GM20000 (cell line): Measurements from ENCODE around the gene RAB40AL.
"Not testable (repeated sequence)": the region's sequence is repeated elsewhere in the genome, so short reads cannot be mapped to it uniquely, and the experiment has no call there.

Experiments used
- DNase-seq: peaks from one replicate; pipeline ENCODE4 v3.0.0; 2012; ENCODE audit warnings: low spot score
- TF ChIP-seq, protein P1 (sequence below): IDR thresholded peaks from 2 replicates; pipeline ENCODE4 v1.5.1; 2012; ENCODE audit warnings: mild to moderate bottlenecking, control low read depth; ENCODE audit errors: extremely low read depth, missing control alignments

The RAB40AL gene

DNA sequence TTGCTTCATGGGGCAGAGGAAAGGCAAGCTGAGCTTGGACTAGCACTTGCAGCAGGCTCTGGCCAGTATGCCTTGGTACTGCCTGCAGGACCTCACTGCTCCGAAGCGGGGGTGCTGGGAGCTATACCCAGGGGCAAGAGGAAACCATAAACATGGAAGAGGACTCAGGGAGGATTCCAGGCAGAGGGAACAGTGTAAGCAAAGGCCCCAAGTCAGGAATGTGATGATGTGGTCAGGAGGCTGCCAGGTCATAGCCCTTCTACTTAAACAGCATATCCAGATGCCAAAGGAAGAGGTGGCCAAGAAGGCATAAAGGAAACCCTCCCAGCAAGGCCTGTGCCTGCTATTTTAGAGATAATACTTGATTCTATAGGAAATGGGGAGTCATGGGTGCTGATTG is 31.1 kb downstream of the RAB40AL start:
- TF ChIP-seq, protein P1, sequence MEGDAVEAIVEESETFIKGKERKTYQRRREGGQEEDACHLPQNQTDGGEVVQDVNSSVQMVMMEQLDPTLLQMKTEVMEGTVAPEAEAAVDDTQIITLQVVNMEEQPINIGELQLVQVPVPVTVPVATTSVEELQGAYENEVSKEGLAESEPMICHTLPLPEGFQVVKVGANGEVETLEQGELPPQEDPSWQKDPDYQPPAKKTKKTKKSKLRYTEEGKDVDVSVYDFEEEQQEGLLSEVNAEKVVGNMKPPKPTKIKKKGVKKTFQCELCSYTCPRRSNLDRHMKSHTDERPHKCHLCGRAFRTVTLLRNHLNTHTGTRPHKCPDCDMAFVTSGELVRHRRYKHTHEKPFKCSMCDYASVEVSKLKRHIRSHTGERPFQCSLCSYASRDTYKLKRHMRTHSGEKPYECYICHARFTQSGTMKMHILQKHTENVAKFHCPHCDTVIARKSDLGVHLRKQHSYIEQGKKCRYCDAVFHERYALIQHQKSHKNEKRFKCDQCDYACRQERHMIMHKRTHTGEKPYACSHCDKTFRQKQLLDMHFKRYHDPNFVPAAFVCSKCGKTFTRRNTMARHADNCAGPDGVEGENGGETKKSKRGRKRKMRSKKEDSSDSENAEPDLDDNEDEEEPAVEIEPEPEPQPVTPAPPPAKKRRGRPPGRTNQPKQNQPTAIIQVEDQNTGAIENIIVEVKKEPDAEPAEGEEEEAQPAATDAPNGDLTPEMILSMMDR, result no peak
- DNase-seq, result no peak

DNA sequence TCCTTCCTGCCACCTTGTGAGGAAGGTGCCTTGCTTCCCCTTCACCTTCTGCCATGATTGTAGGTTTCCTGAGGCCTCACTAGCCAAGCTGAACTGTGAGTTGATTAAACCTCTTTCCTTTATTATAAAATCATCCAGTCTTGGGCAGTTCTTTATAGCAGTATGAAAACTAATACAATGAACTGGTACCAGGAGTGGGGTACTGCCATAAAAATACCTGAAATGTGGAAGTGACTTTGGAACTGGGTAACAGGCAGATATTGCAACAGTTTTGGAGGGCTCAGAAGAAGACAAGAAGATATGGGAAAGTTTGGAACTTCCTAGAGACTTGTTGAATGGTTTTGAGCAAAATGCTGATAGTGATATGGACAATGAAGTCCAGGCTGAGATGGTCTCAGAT is 34.5 kb downstream of the RAB40AL start:
- DNase-seq, result not testable (repeated sequence)

DNA sequence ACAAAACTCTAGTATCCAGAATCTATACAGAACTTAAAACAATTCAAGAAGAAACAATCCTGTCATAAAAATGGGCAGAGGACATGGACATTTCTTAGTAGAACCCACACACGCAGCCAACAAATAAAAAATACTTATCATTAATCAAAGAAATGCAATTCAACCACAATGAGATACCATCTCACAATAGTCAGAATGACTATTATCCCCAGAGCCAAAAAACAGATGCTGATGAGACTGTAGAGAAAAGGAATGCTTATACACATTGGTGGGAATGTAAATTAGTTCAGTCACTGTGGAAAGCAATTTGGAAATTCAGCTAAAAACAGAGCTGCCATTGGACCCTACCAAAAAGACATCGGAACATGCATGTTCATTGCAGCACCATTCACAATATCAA is 37.9 kb downstream of the RAB40AL start:
- DNase-seq, result no peak
- TF ChIP-seq, protein P1, result no peak

DNA sequence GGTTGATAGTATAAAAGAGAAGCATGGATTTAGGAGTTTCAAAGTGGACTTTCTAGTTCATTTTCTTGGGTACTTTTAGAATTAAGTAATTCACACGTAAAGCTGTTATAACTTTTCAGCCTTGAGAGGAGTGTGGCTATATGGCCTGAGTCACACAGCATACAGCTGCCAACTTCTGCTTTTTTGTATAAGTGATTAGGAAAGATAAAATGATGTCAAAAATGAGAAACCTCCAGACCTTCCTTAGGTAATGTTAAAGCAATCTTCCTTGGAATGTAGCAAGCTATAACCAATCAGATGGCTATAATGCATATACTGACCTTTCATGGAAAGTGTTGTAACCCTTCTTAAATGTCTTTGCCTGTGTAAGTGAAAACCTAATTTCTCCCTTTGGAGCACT is 39.2 kb downstream of the RAB40AL start:
- DNase-seq, result no peak
- TF ChIP-seq, protein P1, result no peak

DNA sequence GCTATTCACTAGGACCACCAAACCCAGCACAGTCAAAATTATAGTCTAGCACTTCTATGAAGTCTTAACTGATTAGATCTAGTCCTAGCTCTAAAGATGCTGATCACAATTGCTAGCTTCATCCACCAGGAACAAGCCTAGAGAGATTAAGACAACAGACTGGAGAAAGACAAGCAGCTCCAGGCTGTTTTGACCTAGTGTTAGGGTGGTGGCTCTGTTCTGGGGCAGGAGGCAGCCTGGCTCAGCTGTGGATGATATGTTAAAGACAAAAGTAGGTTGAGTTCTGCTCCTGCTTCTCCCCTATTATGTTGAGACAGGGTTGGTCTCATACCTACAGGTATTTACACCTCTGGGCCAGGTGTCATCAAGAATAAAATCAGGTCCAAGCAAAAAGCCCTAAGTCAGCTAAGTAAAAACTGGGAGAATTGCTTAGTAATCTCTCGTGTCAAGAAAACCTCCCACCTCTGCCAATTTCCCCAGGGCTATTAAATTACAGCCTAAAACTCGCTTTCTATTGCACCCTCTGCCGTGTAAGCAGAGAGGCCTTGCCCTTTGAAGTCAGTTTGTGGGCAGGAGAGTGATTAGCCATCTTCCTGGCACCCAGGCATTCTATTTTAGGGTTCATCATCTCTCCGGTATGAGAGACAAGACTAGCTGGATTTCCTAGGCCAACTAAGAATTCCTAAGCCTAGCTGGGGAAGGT is 39.9 kb downstream of the RAB40AL start:
- TF ChIP-seq, protein P1, result no peak
- no peak for DNase-seq

DNA sequence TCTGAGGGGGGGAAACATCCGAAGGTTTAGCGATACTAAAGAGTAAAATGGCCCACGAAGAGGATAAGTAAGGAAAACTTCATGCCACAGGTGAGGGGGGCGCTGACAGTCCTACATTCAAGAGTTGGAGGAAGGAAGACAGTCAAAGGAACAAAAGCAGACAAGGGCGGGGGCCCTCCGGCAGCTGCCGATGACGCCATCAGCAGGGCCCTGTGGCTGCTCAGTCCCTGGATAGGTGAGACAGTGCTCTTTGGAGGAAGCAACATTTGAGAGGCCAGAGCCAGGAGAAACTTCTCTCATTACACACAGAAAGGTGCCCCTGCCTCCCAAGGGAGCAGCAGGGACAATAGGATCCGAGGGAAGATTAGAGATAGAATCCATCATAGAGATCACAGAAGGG is 41.5 kb downstream of the RAB40AL start:
- DNase-seq, result no peak
- TF ChIP-seq, protein P1, result no peak

DNA sequence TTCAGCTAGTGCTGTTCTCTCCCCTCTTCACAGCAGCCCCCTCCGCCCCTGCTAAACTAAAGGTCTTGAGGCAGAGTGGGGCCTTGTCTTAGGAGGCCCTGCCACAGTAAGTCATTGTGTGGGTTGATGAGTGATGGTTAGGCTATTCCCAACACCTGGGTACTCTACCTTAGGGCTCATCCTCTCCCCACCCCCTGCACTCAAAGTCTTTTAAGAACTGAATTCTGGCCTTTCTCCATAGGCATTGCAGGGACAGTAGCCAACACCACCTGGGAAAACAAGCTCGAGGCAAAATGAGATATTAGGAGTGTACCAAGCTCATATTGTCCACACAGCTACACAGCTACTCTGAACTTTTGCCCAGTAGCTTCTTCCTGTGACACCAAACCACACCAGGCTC is 42.5 kb downstream of the RAB40AL start:
- no peak for DNase-seq
- TF ChIP-seq, protein P1, result no peak

DNA sequence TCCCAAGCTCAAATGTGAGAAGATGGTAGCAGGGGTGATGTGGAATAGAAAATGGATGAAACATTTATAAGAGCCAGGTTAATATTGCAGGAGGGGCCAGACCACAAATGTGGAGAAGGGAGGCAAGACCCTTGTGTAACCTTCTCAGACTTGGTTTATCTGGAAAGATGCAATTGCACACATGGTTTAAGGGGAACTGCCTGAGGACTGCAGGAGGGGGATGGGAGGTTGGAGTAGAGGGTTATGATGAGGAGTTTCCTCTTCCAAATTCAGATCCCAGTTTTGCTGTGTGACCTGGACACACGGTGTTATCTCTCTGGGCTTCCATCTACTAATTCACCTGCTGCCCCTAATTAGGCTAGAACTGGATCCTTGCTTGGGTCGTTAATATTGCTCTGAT is 46.1 kb downstream of the RAB40AL start:
- no peak for DNase-seq
- TF ChIP-seq, protein P1, result no peak
